H9 (cell line): Measurements from ENCODE around the gene ZP3. TPM values are rescaled to one million over a fixed set of nuclear protein-coding genes. Genes with fewer than 3 reads are reported as not detected.

Experiments
- DNase-seq: peaks from one replicate; pipeline ENCODE4 v3.0.0-alpha.2; 2017
- H2AFZ ChIP-seq: one replicate; pipeline ENCODE4 v1.6.1; 2013; ENCODE audit warnings: mild to moderate bottlenecking, low read length, control low read depth, moderate library complexity
- H2AK5ac ChIP-seq: 2 replicates; pipeline ENCODE4 v1.6.1; 2013; ENCODE audit warnings: low read length, control low read depth, mixed read lengths; ENCODE audit not compliant: insufficient read length
- H2BK120ac ChIP-seq: one replicate; pipeline ENCODE4 v1.6.1; 2013; ENCODE audit warnings: low read depth, mild to moderate bottlenecking, low read length, control low read depth, inconsistent platforms; ENCODE audit not compliant: poor library complexity, severe bottlenecking
- H2BK12ac ChIP-seq: 2 replicates; pipeline ENCODE4 v1.6.1; 2013; ENCODE audit warnings: low read length, control low read depth, mixed read lengths, low read depth; ENCODE audit not compliant: insufficient read length
- H2BK15ac ChIP-seq: 2 replicates; pipeline ENCODE4 v1.6.1; 2013; ENCODE audit warnings: low read depth, low read length, control low read depth
- H2BK20ac ChIP-seq: one replicate; pipeline ENCODE4 v1.6.1; 2013; ENCODE audit warnings: low read depth, mild to moderate bottlenecking, low read length, control low read depth, inconsistent platforms; ENCODE audit not compliant: poor library complexity, severe bottlenecking
- H2BK5ac ChIP-seq: 2 replicates; pipeline ENCODE4 v1.6.1; 2013; ENCODE audit warnings: low read length, control low read depth, mixed read lengths; ENCODE audit not compliant: insufficient read length
- H3K14ac ChIP-seq: 2 replicates; pipeline ENCODE4 v1.6.1; 2013; ENCODE audit warnings: low read length, control low read depth; ENCODE audit not compliant: insufficient read depth
- H3K18ac ChIP-seq: 2 replicates; pipeline ENCODE4 v1.6.1; 2013; ENCODE audit warnings: low read depth, mild to moderate bottlenecking, mixed read lengths, low read length, control low read depth; ENCODE audit not compliant: insufficient read length
- H3K23ac ChIP-seq: 2 replicates; pipeline ENCODE4 v1.6.1; 2013; ENCODE audit warnings: low read length, control low read depth, mixed read lengths, low read depth; ENCODE audit not compliant: insufficient read length
- H3K23me2 ChIP-seq: 2 replicates; pipeline ENCODE4 v1.6.1; 2013; ENCODE audit warnings: low read depth, mild to moderate bottlenecking, mixed read lengths, low read length, control low read depth; ENCODE audit not compliant: insufficient read length, poor library complexity, severe bottlenecking
- H3K27ac ChIP-seq: 2 replicates; pipeline ENCODE4 v1.5.1; 2013; ENCODE audit warnings: low read length, control low read depth, mixed read lengths, low read depth; ENCODE audit not compliant: insufficient read length
- H3K27me3 ChIP-seq: 2 replicates; pipeline ENCODE4 v1.6.1; 2013; ENCODE audit warnings: low read length, control low read depth, inconsistent platforms; ENCODE audit not compliant: insufficient read depth
- H3K4ac ChIP-seq: 2 replicates; pipeline ENCODE4 v1.6.1; 2013; ENCODE audit warnings: low read depth, mild to moderate bottlenecking, control low read depth, inconsistent platforms, low read length, moderate library complexity
- H3K4me1 ChIP-seq: 2 replicates; pipeline ENCODE4 v1.6.1; 2013; ENCODE audit warnings: low read length, control low read depth, inconsistent platforms; ENCODE audit not compliant: insufficient read depth
- H3K4me2 ChIP-seq: 2 replicates; pipeline ENCODE4 v1.6.1; 2013; ENCODE audit warnings: low read length, control low read depth, mixed read lengths; ENCODE audit not compliant: insufficient read length, insufficient read depth
- H3K56ac ChIP-seq: 2 replicates; pipeline ENCODE4 v1.6.1; 2013; ENCODE audit warnings: low read depth, mild to moderate bottlenecking, mixed read lengths, low read length, control low read depth; ENCODE audit not compliant: insufficient read length
- H3K79me1 ChIP-seq: 2 replicates; pipeline ENCODE4 v1.6.1; 2013; ENCODE audit warnings: low read depth, mild to moderate bottlenecking, moderate library complexity, low read length, control low read depth, inconsistent platforms; ENCODE audit not compliant: insufficient read depth, poor library complexity, severe bottlenecking
- H3K79me2 ChIP-seq: 2 replicates; pipeline ENCODE4 v1.6.1; 2013; ENCODE audit warnings: low read length, control low read depth, inconsistent platforms; ENCODE audit not compliant: insufficient read depth
- H3K9ac ChIP-seq: 2 replicates; pipeline ENCODE4 v1.6.1; 2013; ENCODE audit warnings: low read length, control low read depth, mixed read lengths; ENCODE audit not compliant: insufficient read length; ENCODE audit errors: extremely low read depth
- H3K9me3 ChIP-seq: one replicate; pipeline ENCODE4 v1.6.1; 2013; ENCODE audit warnings: low read depth, low read length, inconsistent platforms; ENCODE audit not compliant: control insufficient read depth
- H3T11ph ChIP-seq: one replicate; pipeline ENCODE4 v1.6.1; 2013; ENCODE audit warnings: mild to moderate bottlenecking, low read length, control low read depth, inconsistent platforms
- H4K20me1 ChIP-seq: one replicate; pipeline ENCODE4 v1.6.1; 2013; ENCODE audit not compliant: control insufficient read depth, insufficient read length, insufficient read depth
- H4K5ac ChIP-seq: 2 replicates; pipeline ENCODE4 v1.6.1; 2013; ENCODE audit warnings: low read depth, mild to moderate bottlenecking, mixed read lengths, low read length, control low read depth; ENCODE audit not compliant: insufficient read length
- H4K8ac ChIP-seq: replicated peaks from 2 replicates; pipeline ENCODE4 v1.6.1; 2013; ENCODE audit warnings: low read length, control low read depth, mixed read lengths, low read depth; ENCODE audit not compliant: insufficient read length
- H4K91ac ChIP-seq: 2 replicates; pipeline ENCODE4 v1.6.1; 2013; ENCODE audit warnings: low read depth, mild to moderate bottlenecking, moderate library complexity, mixed read lengths, low read length, control low read depth; ENCODE audit not compliant: insufficient read length
- H3K27ac Mint-ChIP-seq, 3 experiments: 2 replicates in 2 of 3; 3 replicates in 1 of 3; pipeline ENCODE4 v1.8.0; 2020 to 2021; ENCODE audit warnings: mixed read lengths in 3 of 3, mild to moderate bottlenecking in 1 of 3, moderate library complexity in 1 of 3
- H3K27me3 Mint-ChIP-seq: 2 replicates; pipeline ENCODE4 v1.8.0; 2021; ENCODE audit warnings: low read depth, mild to moderate bottlenecking, moderate library complexity, mixed read lengths
- H3K36me3 Mint-ChIP-seq, 3 experiments: 2 replicates in 2 of 3; 3 replicates in 1 of 3; pipeline ENCODE4 v1.8.0; 2020 to 2021; ENCODE audit warnings: low read depth in 3 of 3, mixed read lengths in 3 of 3; ENCODE audit not compliant: insufficient read depth in 1 of 3
- H3K4me1 Mint-ChIP-seq, 2 experiments: 2 replicates each; pipeline ENCODE4 v1.8.0; 2020; ENCODE audit warnings: mixed read lengths in 2 of 2
- H3K4me3 Mint-ChIP-seq, 2 experiments: 2 replicates in 1 of 2; 3 replicates in 1 of 2; pipeline ENCODE4 v1.8.0; 2020 to 2021; ENCODE audit warnings: mild to moderate bottlenecking in 2 of 2, mixed read lengths in 2 of 2, moderate library complexity in 1 of 2
- H3K9me3 Mint-ChIP-seq, 2 experiments: 2 replicates in 1 of 2; 3 replicates in 1 of 2; pipeline ENCODE4 v1.8.0; 2020; ENCODE audit warnings: mild to moderate bottlenecking in 2 of 2, mixed read lengths in 2 of 2, moderate library complexity in 1 of 2
- WGBS: extraction: QIAGEN DNeasy Blood & Tissue Kit; methylation state at CpG from one replicate; pipeline ENCODE4 v1.1.7; 2013; ENCODE audit warnings: missing lambda C conversion rate, low lambda C conversion rate, mixed read lengths; ENCODE audit not compliant: insufficient read length; ENCODE audit errors: extremely low coverage; 5-methylcytosine and 5-hydroxymethylcytosine counted together
- total RNA-seq: library from RNA; stranded (reverse); gene quantifications from 2 replicates; pipeline ENCODE4 v1.2.1, GENCODE V29; 2021
- TF ChIP-seq, protein P1 (sequence below): fragments of 200-600 bp; sonication (generic); conservative IDR thresholded peaks from 3 replicates; pipeline ENCODE4 v1.8.0; 2021; ENCODE audit warnings: antibody characterized with exemption, mild to moderate bottlenecking

The ZP3 gene
- total RNA-seq, 1 experiment from 2014 or later = 1.3 TPM

DNA sequence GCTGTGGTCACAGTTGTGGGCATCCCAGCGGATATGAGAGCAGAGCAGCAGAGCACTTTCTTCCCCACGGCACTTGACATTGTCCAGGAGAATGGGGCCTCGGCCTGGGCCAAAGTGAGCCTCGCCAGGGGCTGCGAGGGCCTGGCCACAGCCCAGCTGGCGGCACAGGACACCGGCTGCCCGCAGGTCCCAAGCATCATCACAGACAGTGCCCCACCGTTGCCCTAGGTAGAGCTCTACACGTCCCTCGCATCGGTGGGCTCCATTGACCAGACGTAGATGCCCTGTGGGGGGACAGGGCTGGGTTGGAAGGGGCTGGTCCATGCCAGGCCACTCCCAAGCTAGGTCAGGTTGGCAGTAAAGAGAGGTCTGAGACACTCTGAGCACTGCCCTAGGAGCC is 34.7 kb upstream of the ZP3 start:
- Mint-ChIP-seq H3K27me3 (peaks cover 2% of the 10 kb centered on the region; the same call in 1 of the 2 replicates), H3K4me1 (peaks cover 16 to 23% of the 10 kb centered on the region in 2 experiments), H3K27ac (peak overlapping the region in 1 of 3 experiments; percentile 86; a peak in 2 of 7 replicates), H3K9me3 (no peaks in the 10 kb centered on the region; a peak in 1 of 5 replicates), H3K4me3 (no peak overlapping the region), H3K36me3 (peaks cover 2 to 4% (median 4%) of the 10 kb centered on the region in 3 experiments; a peak in 4 of 7 replicates)
- H3K4me1 ChIP-seq = no peaks in the 10 kb centered on the region
- H2BK20ac ChIP-seq = no peak overlapping the region
- H3K27me3 ChIP-seq = no peaks in the 10 kb centered on the region
- no peak overlapping the region for H3K23ac ChIP-seq
- no peak overlapping the region for H2BK15ac ChIP-seq
- peaks cover 6% of the 10 kb centered on the region for H3K23me2 ChIP-seq
- H2BK5ac ChIP-seq = no peak overlapping the region
- H3K79me1 ChIP-seq = no peaks in the 10 kb centered on the region
- no peak overlapping the region for H3T11ph ChIP-seq
- H2AK5ac ChIP-seq = no peak overlapping the region
- DNase-seq = no peak
- H3K14ac ChIP-seq = no peak overlapping the region
- no peaks in the 10 kb centered on the region for H3K9me3 ChIP-seq
- H2BK120ac ChIP-seq = no peak overlapping the region
- H3K18ac ChIP-seq = no peak overlapping the region
- no peak overlapping the region for H3K56ac ChIP-seq
- H4K5ac ChIP-seq = no peak overlapping the region
- no peak overlapping the region for H2BK12ac ChIP-seq
- no peaks in the 10 kb centered on the region for H3K79me2 ChIP-seq
- H2AFZ ChIP-seq = no peak overlapping the region
- H4K20me1 ChIP-seq = no peaks in the 10 kb centered on the region
- H4K91ac ChIP-seq = no peak overlapping the region
- no peak overlapping the region for H3K4ac ChIP-seq
- TF ChIP-seq, protein P1, sequence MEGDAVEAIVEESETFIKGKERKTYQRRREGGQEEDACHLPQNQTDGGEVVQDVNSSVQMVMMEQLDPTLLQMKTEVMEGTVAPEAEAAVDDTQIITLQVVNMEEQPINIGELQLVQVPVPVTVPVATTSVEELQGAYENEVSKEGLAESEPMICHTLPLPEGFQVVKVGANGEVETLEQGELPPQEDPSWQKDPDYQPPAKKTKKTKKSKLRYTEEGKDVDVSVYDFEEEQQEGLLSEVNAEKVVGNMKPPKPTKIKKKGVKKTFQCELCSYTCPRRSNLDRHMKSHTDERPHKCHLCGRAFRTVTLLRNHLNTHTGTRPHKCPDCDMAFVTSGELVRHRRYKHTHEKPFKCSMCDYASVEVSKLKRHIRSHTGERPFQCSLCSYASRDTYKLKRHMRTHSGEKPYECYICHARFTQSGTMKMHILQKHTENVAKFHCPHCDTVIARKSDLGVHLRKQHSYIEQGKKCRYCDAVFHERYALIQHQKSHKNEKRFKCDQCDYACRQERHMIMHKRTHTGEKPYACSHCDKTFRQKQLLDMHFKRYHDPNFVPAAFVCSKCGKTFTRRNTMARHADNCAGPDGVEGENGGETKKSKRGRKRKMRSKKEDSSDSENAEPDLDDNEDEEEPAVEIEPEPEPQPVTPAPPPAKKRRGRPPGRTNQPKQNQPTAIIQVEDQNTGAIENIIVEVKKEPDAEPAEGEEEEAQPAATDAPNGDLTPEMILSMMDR = no peak
- H3K9ac ChIP-seq = no peak overlapping the region
- H3K4me2 ChIP-seq = no peak overlapping the region
- no peak overlapping the region for H3K27ac ChIP-seq
- no CpG with 5 or more reads among the region's 13 CpGs for WGBS
- no peak overlapping the region for H4K8ac ChIP-seq
